GM13976 (cell line): ENCODE results near the gene CDK18.
A peak's percentile ranks its signal among the peaks of the same experiment; 100 is the strongest.

Experiments
- DNase-seq: peaks from one replicate; pipeline ENCODE4 v3.0.0; 2012; ENCODE audit warnings: low spot score
- in situ Hi-C: fragments of 300-500 bp; cut with MboI; formaldehyde crosslinking; loops from one replicate; pipeline ENCODE4 v1.12.0; 2022; ENCODE audit warnings: low sequenced_read_pairs, mixed read lengths, inconsistent platforms; ENCODE audit not compliant: unreplicated experiment
- TF ChIP-seq, protein P1 (sequence below): IDR thresholded peaks from 2 replicates; pipeline ENCODE4 v1.5.1; 2012; ENCODE audit warnings: borderline replicate concordance, mild to moderate bottlenecking; ENCODE audit not compliant: insufficient read depth; ENCODE audit errors: extremely low read depth, missing control alignments, control extremely low read depth

Gene CDK18

DNA sequence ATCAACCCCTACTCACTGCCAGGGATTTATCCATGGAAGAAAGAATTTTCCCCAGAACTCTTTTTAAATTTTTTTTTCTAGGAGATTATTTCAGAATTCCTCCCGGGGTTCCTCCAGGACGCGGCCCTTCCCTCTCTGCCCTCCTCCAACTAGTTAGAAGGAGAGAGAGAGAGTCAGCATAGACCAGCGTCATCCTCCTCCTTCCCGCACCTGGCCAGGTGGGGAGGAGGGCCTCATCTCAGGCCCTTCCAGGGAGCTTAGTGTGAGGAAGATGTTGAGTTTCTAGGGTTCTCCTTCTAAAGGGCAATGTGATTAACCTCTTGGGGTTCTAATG, 63.6 kb downstream of the CDK18 start:
- in situ Hi-C loops, result no loop called here
- TF ChIP-seq, protein P1, sequence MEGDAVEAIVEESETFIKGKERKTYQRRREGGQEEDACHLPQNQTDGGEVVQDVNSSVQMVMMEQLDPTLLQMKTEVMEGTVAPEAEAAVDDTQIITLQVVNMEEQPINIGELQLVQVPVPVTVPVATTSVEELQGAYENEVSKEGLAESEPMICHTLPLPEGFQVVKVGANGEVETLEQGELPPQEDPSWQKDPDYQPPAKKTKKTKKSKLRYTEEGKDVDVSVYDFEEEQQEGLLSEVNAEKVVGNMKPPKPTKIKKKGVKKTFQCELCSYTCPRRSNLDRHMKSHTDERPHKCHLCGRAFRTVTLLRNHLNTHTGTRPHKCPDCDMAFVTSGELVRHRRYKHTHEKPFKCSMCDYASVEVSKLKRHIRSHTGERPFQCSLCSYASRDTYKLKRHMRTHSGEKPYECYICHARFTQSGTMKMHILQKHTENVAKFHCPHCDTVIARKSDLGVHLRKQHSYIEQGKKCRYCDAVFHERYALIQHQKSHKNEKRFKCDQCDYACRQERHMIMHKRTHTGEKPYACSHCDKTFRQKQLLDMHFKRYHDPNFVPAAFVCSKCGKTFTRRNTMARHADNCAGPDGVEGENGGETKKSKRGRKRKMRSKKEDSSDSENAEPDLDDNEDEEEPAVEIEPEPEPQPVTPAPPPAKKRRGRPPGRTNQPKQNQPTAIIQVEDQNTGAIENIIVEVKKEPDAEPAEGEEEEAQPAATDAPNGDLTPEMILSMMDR, result no peak
- peak; percentile 2 for DNase-seq

DNA sequence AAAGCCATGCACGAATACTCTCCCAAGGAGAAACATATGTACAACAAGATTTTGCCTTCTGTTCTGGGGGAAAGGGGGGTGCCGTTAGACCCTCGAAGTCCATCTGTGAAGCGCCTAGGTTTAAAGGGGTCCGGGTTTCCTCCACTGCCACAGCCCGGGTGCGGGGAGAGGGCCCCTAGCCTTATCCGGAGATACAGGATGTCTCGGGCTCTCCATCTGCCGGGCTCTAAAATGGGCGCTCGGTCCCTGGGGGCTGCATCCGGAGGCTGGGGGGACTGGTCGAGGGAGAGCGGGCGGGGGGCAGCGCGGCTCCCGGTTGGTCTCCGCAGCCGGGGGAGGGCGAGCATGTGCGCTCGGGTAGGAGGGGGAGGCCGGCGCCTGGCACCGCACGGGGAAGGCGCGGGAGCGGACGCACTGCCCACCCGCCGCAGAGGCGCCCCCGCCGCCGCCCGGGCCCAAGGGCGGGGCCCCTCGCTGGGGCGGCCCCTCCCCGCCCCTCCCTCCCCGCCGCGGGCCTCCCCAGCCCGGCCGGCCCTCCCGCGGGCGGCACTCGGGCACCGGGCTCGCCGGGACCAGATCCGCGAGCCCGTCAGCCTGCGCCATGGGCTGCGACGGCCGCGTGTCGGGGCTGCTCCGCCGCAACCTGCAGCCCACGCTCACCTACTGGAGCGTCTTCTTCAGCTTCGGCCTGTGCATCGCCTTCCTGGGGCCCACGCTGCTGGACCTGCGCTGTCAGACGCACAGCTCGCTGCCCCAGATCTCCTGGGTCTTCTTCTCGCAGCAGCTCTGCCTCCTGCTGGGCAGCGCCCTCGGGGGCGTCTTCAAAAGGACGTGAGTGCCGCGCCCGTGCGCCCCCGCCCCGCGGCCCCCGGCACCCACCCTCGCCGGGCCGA, 64.2 kb downstream of the CDK18 start:
- TF ChIP-seq, protein P1, result no peak
- DNase-seq, result no peak
- in situ Hi-C loops, result no loop called here

DNA sequence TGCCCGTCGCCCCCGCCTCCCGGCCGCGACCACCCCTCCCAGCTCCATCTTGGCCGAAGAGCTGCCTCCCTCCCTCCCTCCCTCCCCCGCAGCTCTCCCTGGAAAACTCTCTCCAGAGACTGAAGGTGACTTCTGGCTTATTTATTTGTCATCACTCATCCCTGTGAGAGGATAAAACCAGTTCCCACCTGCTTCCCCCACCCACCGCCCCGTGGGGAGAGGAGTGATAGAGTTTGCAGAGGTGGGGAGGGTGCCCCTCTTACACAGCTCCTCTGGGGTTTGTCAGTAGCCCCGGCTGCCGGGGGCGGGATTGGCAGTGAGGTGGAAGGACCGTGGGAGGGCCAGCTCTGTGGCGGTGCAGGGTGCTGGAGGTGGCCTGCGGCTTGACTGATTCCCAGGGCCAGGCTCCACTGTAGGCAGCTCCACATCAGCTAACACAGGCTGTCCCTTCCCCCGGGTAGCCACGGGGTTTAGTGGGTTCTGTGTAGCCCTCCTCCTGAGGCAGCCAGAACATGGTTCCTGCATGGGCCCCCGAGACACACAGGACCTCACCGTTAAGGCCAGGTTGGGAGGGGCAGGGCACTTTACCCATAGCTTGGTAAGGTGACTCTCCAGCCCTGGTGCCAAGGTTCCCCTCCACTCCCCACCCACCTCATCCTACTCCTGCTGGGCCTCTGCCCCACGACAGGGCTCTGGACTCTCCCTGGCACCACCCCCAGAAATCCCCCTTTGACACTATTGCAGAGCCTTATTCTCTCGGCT, 65.1 kb downstream of the CDK18 start:
- no peak for DNase-seq
- in situ Hi-C loops, result no loop called here

DNA sequence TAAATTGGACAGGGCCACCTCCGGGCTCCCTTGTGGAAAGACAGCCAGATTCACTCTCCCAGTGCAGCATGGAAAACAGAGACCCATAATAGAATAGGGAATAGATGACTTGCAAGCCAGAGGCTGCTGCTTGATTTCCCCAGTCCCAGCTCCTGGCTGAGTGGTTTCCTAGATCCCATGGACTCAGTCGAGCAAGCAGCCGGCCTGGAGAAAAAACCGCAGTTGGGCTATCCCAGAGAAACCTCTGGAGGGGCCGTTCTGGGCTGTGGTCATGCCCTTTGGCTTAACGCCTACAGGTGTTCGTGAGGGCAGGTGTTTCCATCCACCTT, 65.7 kb downstream of the CDK18 start:
- in situ Hi-C loops, result no loop called here
- TF ChIP-seq, protein P1, result no peak
- DNase-seq, result peak; percentile 4

More for the DNA sequence above, 65.1 kb downstream of the CDK18 start:
- TF ChIP-seq, protein P1, result no peak

DNA sequence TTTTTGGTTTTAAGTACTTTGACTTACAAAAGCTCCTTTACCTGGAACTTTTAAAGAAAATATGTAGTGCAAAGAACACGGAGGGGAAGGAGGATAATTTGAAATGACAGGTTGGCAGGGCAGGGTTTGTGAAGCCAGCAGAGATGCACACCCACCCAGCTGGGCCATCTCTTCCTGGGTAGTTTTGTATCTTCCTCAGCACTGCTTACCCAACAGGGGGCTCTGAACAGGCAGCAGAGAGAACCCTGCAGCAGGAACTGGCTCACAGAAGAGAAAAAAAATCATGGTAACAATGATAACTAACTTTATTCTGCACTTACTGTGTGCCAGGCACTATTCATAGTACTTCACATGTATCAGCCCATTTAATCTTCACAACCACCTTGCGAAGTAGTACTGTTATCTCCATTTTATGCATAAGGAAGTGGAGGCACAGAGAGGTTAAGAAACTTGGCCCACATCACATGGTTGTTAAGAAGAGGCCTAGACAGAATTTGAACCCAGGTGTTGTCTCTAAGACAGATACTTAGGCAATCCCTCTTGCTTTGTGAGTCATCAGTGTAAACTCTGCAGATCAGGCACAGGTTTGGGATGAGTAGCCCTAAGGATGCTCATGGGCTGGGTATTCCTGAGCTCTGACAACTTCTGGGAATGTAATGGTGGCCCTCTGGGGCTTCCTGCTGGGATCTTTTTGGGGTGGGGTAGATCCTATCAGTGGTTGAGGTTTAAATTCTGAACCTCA, 66.5 kb downstream of the CDK18 start:
- DNase-seq, result peak; percentile 9
- in situ Hi-C loops, result no loop called here
- TF ChIP-seq, protein P1, result no peak

DNA sequence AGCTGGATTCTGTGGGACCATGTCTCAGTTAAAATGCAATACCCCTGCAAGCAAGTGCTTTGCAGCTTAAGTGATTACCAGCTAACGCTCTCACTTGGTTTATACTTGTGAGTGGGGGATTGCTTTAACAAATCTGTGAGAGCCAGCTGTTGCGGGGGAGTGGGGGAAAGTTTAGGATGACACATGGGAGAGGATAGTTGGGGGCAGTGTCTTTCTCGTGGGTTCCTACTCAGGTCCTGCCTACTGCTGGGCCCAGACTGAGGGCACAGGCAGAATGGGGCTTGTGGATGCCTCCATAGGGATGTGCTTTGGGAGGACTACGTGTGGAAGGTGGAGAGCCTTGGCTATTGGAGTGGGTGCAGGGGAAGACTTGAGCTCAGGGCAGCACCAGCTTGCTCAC, 67.3 kb downstream of the CDK18 start:
- peak; percentile 4 for DNase-seq
- in situ Hi-C loops, result no loop called here
- TF ChIP-seq, protein P1, result no peak
